Neural cell (in vitro differentiated cells): ENCODE results near the gene DDX31. TPM values are rescaled to one million over a fixed set of nuclear protein-coding genes. Genes with fewer than 3 reads are reported as not detected.
A peak's percentile ranks its signal among the peaks of the same experiment; 100 is the strongest.

Experiments used
- H2AFZ ChIP-seq: fragments of 200-600, 300-800 bp; sonication (generic), shearing (Covaris generic); 2 replicates; pipeline ENCODE4 v1.6.0; 2014; ENCODE audit warnings: low read depth, mild to moderate bottlenecking, antibody characterized with exemption, low read length, moderate library complexity
- H3F3A ChIP-seq: fragments of 200-600 bp; shearing (Covaris generic); 2 replicates; pipeline ENCODE4 v1.6.1; 2016; ENCODE audit warnings: mild to moderate bottlenecking, moderate library complexity, mixed read lengths, antibody characterized with exemption, low read length; ENCODE audit not compliant: insufficient read depth, poor library complexity, severe bottlenecking
- H3K27ac ChIP-seq: fragments of 200-600, 300-800 bp; sonication (generic), shearing (Covaris generic); 2 replicates; pipeline ENCODE4 v1.5.1; 2014; ENCODE audit warnings: mild to moderate bottlenecking, low read length, moderate library complexity
- H3K27me3 ChIP-seq: fragments of 300-800, 200-600 bp; sonication (generic), shearing (Covaris generic); 2 replicates; pipeline ENCODE4 v1.6.0; 2014; ENCODE audit warnings: mild to moderate bottlenecking, low read depth, low read length, moderate library complexity; ENCODE audit not compliant: insufficient read depth
- H3K36me3 ChIP-seq: fragments of 300-800, 200-600 bp; sonication (generic), shearing (Covaris generic); 2 replicates; pipeline ENCODE4 v1.5.1; 2014; ENCODE audit warnings: mild to moderate bottlenecking, antibody characterized with exemption, low read length, moderate library complexity; ENCODE audit not compliant: insufficient read depth
- H3K4me2 ChIP-seq: fragments of 300-800, 200-600 bp; sonication (generic), shearing (Covaris generic); 2 replicates; pipeline ENCODE4 v1.6.0; 2014; ENCODE audit warnings: mild to moderate bottlenecking, low read length
- H3K4me3 ChIP-seq: fragments of 300-800, 200-600 bp; sonication (generic), shearing (Covaris generic); 2 replicates; pipeline ENCODE4 v1.5.1; 2014; ENCODE audit warnings: mild to moderate bottlenecking, low read length, moderate library complexity
- H3K79me2 ChIP-seq: fragments of 200-600 bp; shearing (Covaris generic); replicated peaks from 2 replicates; pipeline ENCODE4 v1.6.0; 2014; ENCODE audit warnings: mild to moderate bottlenecking, low read length, moderate library complexity; ENCODE audit not compliant: insufficient read depth
- H3K9ac ChIP-seq: fragments of 300-800, 200-600 bp; sonication (generic), shearing (Covaris generic); 2 replicates; pipeline ENCODE4 v1.6.1; 2016; ENCODE audit warnings: mild to moderate bottlenecking, low read length, mixed read lengths
- H3K9me2 ChIP-seq: fragments of 200-600 bp; shearing (Covaris generic); 2 replicates; pipeline ENCODE4 v1.6.1; 2016; ENCODE audit warnings: mild to moderate bottlenecking, low read length, mixed read lengths; ENCODE audit not compliant: insufficient read depth
- H3K9me3 ChIP-seq: fragments of 200-600, 300-800 bp; sonication (generic), shearing (Covaris generic); 2 replicates; pipeline ENCODE4 v1.6.1; 2016; ENCODE audit warnings: mild to moderate bottlenecking, mixed run types, low read length, moderate library complexity, mixed read lengths
- H4K20me1 ChIP-seq: fragments of 200-600 bp; shearing (Covaris generic); 2 replicates; pipeline ENCODE4 v1.6.1; 2016; ENCODE audit warnings: mild to moderate bottlenecking, mixed run types; ENCODE audit not compliant: insufficient read depth
- EP300 ChIP-seq: fragments of 450-650 bp; conservative IDR thresholded peaks from 2 replicates; pipeline ENCODE4 v1.6.1; 2014; ENCODE audit warnings: antibody characterized with exemption, mild to moderate bottlenecking, moderate library complexity; ENCODE audit not compliant: poor library complexity, severe bottlenecking
- EZH2 ChIP-seq: fragments of 200-600, 300-800 bp; shearing (Covaris generic), sonication (generic); IDR thresholded peaks from 2 replicates; pipeline ENCODE4 v1.6.1; 2014; ENCODE audit warnings: antibody characterized with exemption, low read length, borderline replicate concordance, mild to moderate bottlenecking; ENCODE audit not compliant: insufficient read depth, poor library complexity, severe bottlenecking
- MXI1 ChIP-seq: fragments of 450-650 bp; conservative IDR thresholded peaks from 2 replicates; pipeline ENCODE4 v1.6.1; 2014; ENCODE audit warnings: antibody characterized with exemption, mild to moderate bottlenecking; ENCODE audit not compliant: poor library complexity, severe bottlenecking
- POLR2AphosphoS5 ChIP-seq: IDR thresholded peaks from 2 replicates; pipeline ENCODE4 v1.6.1; 2012
- RAD21 ChIP-seq: fragments of 450-650 bp; conservative IDR thresholded peaks from 2 replicates; pipeline ENCODE4 v1.6.1; 2014; ENCODE audit warnings: antibody characterized with exemption, mild to moderate bottlenecking, moderate library complexity
- REST ChIP-seq: IDR thresholded peaks from 2 replicates; pipeline ENCODE4 v1.6.1; 2012; ENCODE audit warnings: borderline replicate concordance
- SMC3 ChIP-seq: fragments of 450-650 bp; conservative IDR thresholded peaks from 2 replicates; pipeline ENCODE4 v1.6.1; 2014; ENCODE audit warnings: antibody characterized with exemption, mild to moderate bottlenecking, moderate library complexity; ENCODE audit not compliant: poor library complexity
- TAF1 ChIP-seq: IDR thresholded peaks from 2 replicates; pipeline ENCODE4 v1.6.1; 2012; ENCODE audit warnings: low read depth
- polyA plus RNA-seq: library from polyadenylated mRNA; depleted of rRNA; stranded (reverse); fragments of >200 nt; gene quantifications from 2 replicates; pipeline ENCODE4 v1.2.3, GENCODE V29; 2014
- TF ChIP-seq, protein P1 (sequence below): fragments of 450-650 bp; IDR thresholded peaks from 2 replicates; pipeline ENCODE4 v1.5.1; 2014; ENCODE audit warnings: antibody characterized with exemption, mild to moderate bottlenecking, moderate library complexity; ENCODE audit not compliant: poor library complexity, severe bottlenecking

DDX31 gene
- polyA plus RNA-seq, 1 donor from 2014 or later, result 12.8 TPM

DNA sequence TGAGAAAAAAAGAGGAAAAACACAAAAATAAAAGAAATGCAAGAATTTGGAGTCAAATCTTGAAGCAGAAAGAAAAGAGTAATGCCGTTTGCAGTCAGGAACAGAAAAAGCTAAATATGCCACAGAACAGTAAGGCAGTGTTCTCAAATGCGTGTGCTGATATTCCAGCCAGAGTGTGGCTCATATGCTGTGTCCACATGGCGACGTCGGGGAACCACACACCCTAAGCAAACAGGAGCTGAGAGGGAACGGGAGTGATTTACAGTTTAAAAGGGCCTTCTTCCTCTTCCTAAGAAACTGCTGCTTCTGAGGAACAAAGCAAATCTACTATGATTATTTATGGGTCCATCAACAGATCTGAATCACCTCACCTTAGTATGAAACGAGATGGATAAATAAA, 42.7 kb downstream of the DDX31 start:
- Histone ChIP-seq H3K27me3 (no peaks in the 10 kb centered on the region), H3F3A (no peaks in the 10 kb centered on the region), H4K20me1 (no peaks in the 10 kb centered on the region), H3K27ac (peak overlapping the region; percentile 66), H2AFZ (no peak overlapping the region), H3K9me2 (no peaks in the 10 kb centered on the region), H3K4me3 (peak overlapping the region; percentile 36), H3K4me2 (peak overlapping the region; percentile 46), H3K9me3 (no peaks in the 10 kb centered on the region), H3K36me3 (no peaks in the 10 kb centered on the region), H3K79me2 (no peaks in the 10 kb centered on the region), H3K9ac (peak overlapping the region; percentile 38)
- TF ChIP-seq SMC3 (no peak), RAD21 (no peak), MXI1 (no peak), EP300 (no peak), EZH2 (no peak), TAF1 (no peak), REST (no peak), POLR2AphosphoS5 (no peak)
- TF ChIP-seq, protein P1, sequence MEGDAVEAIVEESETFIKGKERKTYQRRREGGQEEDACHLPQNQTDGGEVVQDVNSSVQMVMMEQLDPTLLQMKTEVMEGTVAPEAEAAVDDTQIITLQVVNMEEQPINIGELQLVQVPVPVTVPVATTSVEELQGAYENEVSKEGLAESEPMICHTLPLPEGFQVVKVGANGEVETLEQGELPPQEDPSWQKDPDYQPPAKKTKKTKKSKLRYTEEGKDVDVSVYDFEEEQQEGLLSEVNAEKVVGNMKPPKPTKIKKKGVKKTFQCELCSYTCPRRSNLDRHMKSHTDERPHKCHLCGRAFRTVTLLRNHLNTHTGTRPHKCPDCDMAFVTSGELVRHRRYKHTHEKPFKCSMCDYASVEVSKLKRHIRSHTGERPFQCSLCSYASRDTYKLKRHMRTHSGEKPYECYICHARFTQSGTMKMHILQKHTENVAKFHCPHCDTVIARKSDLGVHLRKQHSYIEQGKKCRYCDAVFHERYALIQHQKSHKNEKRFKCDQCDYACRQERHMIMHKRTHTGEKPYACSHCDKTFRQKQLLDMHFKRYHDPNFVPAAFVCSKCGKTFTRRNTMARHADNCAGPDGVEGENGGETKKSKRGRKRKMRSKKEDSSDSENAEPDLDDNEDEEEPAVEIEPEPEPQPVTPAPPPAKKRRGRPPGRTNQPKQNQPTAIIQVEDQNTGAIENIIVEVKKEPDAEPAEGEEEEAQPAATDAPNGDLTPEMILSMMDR, result no peak

DNA sequence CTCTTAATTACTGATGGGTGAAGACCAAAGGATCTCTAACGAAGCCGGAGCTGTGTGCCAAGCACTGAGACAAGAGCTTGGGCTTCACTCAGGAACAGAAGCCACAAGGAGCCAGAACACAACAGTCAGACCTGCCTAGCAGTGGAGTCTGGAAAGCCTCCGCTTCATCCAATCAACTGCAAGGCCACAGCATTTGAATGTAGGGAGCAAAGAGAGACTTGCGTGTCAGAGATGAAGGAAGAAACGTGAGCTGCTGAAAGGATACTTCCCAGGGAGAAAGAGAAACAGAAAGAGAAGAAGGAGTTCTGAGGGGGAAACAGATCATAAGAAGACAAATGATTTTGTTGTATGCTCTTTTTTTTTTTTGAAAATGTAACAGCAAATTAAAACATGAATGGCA, 43.5 kb downstream of the DDX31 start:
- H3K4me3 ChIP-seq, result peak overlapping the region; percentile 36
- no peaks in the 10 kb centered on the region for H3F3A ChIP-seq
- H3K36me3 ChIP-seq, result no peaks in the 10 kb centered on the region
- H3K4me2 ChIP-seq, result no peak overlapping the region
- TF ChIP-seq RAD21 (no peak), MXI1 (peak; percentile 66), TAF1 (no peak), SMC3 (no peak)
- no peaks in the 10 kb centered on the region for H3K79me2 ChIP-seq
- H3K27me3 ChIP-seq, result no peaks in the 10 kb centered on the region
- no peaks in the 10 kb centered on the region for H4K20me1 ChIP-seq
- H3K27ac ChIP-seq, result peak overlapping the region; percentile 66
- peak overlapping the region; percentile 35 for H3K9ac ChIP-seq
- H2AFZ ChIP-seq, result no peak overlapping the region
- H3K9me2 ChIP-seq, result no peaks in the 10 kb centered on the region
- no peaks in the 10 kb centered on the region for H3K9me3 ChIP-seq

GRCh38 chr9:132622159-132622558, 47.6 kb downstream of the DDX31 start:
- no peaks in the 10 kb centered on the region for H3F3A ChIP-seq
- TF ChIP-seq POLR2AphosphoS5 (no peak), REST (no peak), MXI1 (no peak), EP300 (no peak), TAF1 (no peak)
- TF ChIP-seq, protein P1, result no peak
- no peaks in the 10 kb centered on the region for H3K9me3 ChIP-seq
- no peak overlapping the region for H3K27ac ChIP-seq
- no peak overlapping the region for H3K4me3 ChIP-seq
- H2AFZ ChIP-seq, result no peak overlapping the region
- H3K9me2 ChIP-seq, result no peaks in the 10 kb centered on the region
- H4K20me1 ChIP-seq, result no peaks in the 10 kb centered on the region
- H3K27me3 ChIP-seq, result no peaks in the 10 kb centered on the region
- H3K4me2 ChIP-seq, result no peak overlapping the region
- H3K79me2 ChIP-seq, result no peaks in the 10 kb centered on the region
- no peaks in the 10 kb centered on the region for H3K36me3 ChIP-seq
- no peak overlapping the region for H3K9ac ChIP-seq
